ENCODE results near the gene MUS81. TPM values are rescaled to one million over a fixed set of nuclear protein-coding genes. Genes with fewer than 3 reads are reported as not detected.

The MUS81 gene
- total RNA-seq, 1 donor from 2014 or later: 45.0 TPM

- intact Hi-C loops (cut with DNase I): no loop called here
- Histone ChIP-seq H3K9me3 (no peaks in the 10 kb centered on the region), H3K36me3 (peaks cover 63 to 80% of the 10 kb centered on the region in 2 donors), H3K27ac (no peak overlapping the region), H3K4me1 (peaks cover 11 to 14% of the 10 kb centered on the region in 2 donors), H3K27me3 (no peaks in the 10 kb centered on the region), H3K4me3 (no peak overlapping the region)
- TF ChIP-seq CTCF (IDR thresholded peaks at IDR 0.05): no peak
- no peak for DNase-seq (ENCODE audit: low spot score in 2 of 2)
Observed at GRCh38 chr11:65865550-65866172, 5.4 kb downstream of the MUS81 start.

- TF ChIP-seq CTCF (IDR thresholded peaks at IDR 0.05): no peak
- H3K9me3 ChIP-seq: no peaks in the 10 kb centered on the region
- no peak overlapping the region for H3K27ac ChIP-seq
- intact Hi-C loops (cut with DNase I): no loop called here
- H3K4me1 ChIP-seq: peaks cover 7 to 12% of the 10 kb centered on the region in 2 donors
- H3K36me3 ChIP-seq: peaks cover 61 to 79% of the 10 kb centered on the region in 2 donors
- no peak for DNase-seq (ENCODE audit: low spot score in 2 of 2)
- H3K27me3 ChIP-seq: no peaks in the 10 kb centered on the region
- no peak overlapping the region for H3K4me3 ChIP-seq
Observed at GRCh38 chr11:65866509-65867283, 6.5 kb downstream of the MUS81 start.

GRCh38 chr11:65867284-65868071 is 7.2 kb downstream of the MUS81 start:
- Histone ChIP-seq H3K36me3 (peaks cover 55 to 71% of the 10 kb centered on the region in 2 donors), H3K27me3 (no peaks in the 10 kb centered on the region), H3K4me1 (peaks cover 3 to 11% of the 10 kb centered on the region in 2 donors), H3K27ac (no peak overlapping the region), H3K9me3 (no peaks in the 10 kb centered on the region), H3K4me3 (no peak overlapping the region)
- DNase-seq (ENCODE audit: low spot score in 2 of 2): no peak
- TF ChIP-seq CTCF (IDR thresholded peaks at IDR 0.05): no peak
- intact Hi-C loops (cut with DNase I): no loop called here

GRCh38 chr11:65868076-65868667 is 7.9 kb downstream of the MUS81 start:
- H3K27me3 ChIP-seq: no peaks in the 10 kb centered on the region
- peaks cover 48 to 64% of the 10 kb centered on the region in 2 donors for H3K36me3 ChIP-seq
- no peak overlapping the region for H3K27ac ChIP-seq
- TF ChIP-seq CTCF (IDR thresholded peaks at IDR 0.05): no peak
- intact Hi-C loops (cut with DNase I): no loop called here
- H3K4me1 ChIP-seq: peaks cover 3 to 11% of the 10 kb centered on the region in 2 donors
- H3K9me3 ChIP-seq: no peaks in the 10 kb centered on the region
- no peak overlapping the region for H3K4me3 ChIP-seq
- DNase-seq (ENCODE audit: low spot score in 2 of 2): no peak

GRCh38 chr11:65868907-65869306 is 8.7 kb downstream of the MUS81 start:
- Histone ChIP-seq H3K4me3 (no peak overlapping the region), H3K36me3 (peaks cover 40 to 57% of the 10 kb centered on the region in 2 donors), H3K4me1 (peaks cover 3 to 13% of the 10 kb centered on the region in 2 donors), H3K27me3 (no peaks in the 10 kb centered on the region), H3K9me3 (no peaks in the 10 kb centered on the region), H3K27ac (no peak overlapping the region)
- no peak for DNase-seq (ENCODE audit: low spot score in 2 of 2)
- intact Hi-C loops (cut with DNase I): no loop called here
- TF ChIP-seq CTCF (IDR thresholded peaks at IDR 0.05): no peak

All from ascending aorta (tissue), 2 donors.